CD4-positive, alpha-beta memory T cell (primary cell): ENCODE measurements around the gene CCDC127. TPM values are rescaled to one million over a fixed set of nuclear protein-coding genes. Genes with fewer than 3 reads are reported as not detected.

Experiments
- CTCF ChIA-PET: fragments of 350-600 bp; sonication (Branson Sonifier 250); formaldehyde crosslinking; loops from one replicate; lab custom pipeline; 2021; ENCODE audit warnings: inconsistent platforms; ENCODE audit not compliant: partially characterized antibody; lab: Charles Lee
- POLR2A ChIA-PET: fragments of 350-600 bp; sonication (Branson Sonifier 250); formaldehyde crosslinking; loops from one replicate; lab custom pipeline; 2021; ENCODE audit not compliant: partially characterized antibody; lab: Charles Lee
- DNase-seq, 5 donors: peaks; one replicate each; pipeline versions ENCODE4 v3.0.0 to v3.0.0-alpha.2; 2020 to 2022; ENCODE audit warnings: mixed read lengths in 1 of 5
- H3K27ac ChIP-seq: one replicate; pipeline ENCODE4 v1.7.0; 2013; ENCODE audit warnings: low read depth, low read length
- H3K27me3 ChIP-seq: 2 replicates; pipeline ENCODE4 v1.7.0; 2013; ENCODE audit warnings: mild to moderate bottlenecking, low read length, moderate library complexity; ENCODE audit not compliant: insufficient read depth
- H3K36me3 ChIP-seq: 2 replicates; pipeline ENCODE4 v1.7.0; 2013; ENCODE audit warnings: mild to moderate bottlenecking, low read length, moderate library complexity; ENCODE audit not compliant: insufficient read depth
- H3K4me1 ChIP-seq: 2 replicates; pipeline ENCODE4 v1.7.0; 2013; ENCODE audit warnings: mild to moderate bottlenecking, low read length, moderate library complexity; ENCODE audit not compliant: insufficient read depth
- H3K4me3 ChIP-seq, 2 donors: one replicate each; pipeline ENCODE4 v1.7.0; 2013; ENCODE audit warnings: low read length in 2 of 2, mild to moderate bottlenecking in 1 of 2
- H3K9me3 ChIP-seq, 2 donors: one replicate each; pipeline ENCODE4 v1.7.0; 2013; ENCODE audit warnings: low read length in 2 of 2, control low read depth in 1 of 2; ENCODE audit not compliant: control insufficient read depth in 1 of 2
- H3K27ac Mint-ChIP-seq, 7 donors: one replicate each; pipeline ENCODE4 v1.8.0; 2020 to 2021; ENCODE audit warnings: mixed read lengths in 7 of 7, mild to moderate bottlenecking in 6 of 7, inconsistent platforms in 3 of 7, moderate library complexity in 3 of 7
- H3K27me3 Mint-ChIP-seq, 2 donors: one replicate each; pipeline ENCODE4 v1.8.0; 2020 to 2021; ENCODE audit warnings: mixed read lengths in 2 of 2
- H3K36me3 Mint-ChIP-seq, 2 donors: one replicate each; pipeline ENCODE4 v1.8.0; 2020 to 2021; ENCODE audit warnings: mixed read lengths in 2 of 2, inconsistent platforms in 1 of 2, mild to moderate bottlenecking in 1 of 2
- H3K4me1 Mint-ChIP-seq, 4 donors: one replicate each; pipeline ENCODE4 v1.8.0; 2020 to 2021; ENCODE audit warnings: mixed read lengths in 4 of 4, mild to moderate bottlenecking in 1 of 4
- H3K4me3 Mint-ChIP-seq, 8 donors: one replicate each; pipeline ENCODE4 v1.8.0; 2020 to 2021; ENCODE audit warnings: mixed read lengths in 8 of 8, mild to moderate bottlenecking in 7 of 8, moderate library complexity in 6 of 8, inconsistent platforms in 3 of 8
- H3K9me3 Mint-ChIP-seq, 8 donors: one replicate each; pipeline ENCODE4 v1.8.0; 2020 to 2021; ENCODE audit warnings: mixed read lengths in 8 of 8, mild to moderate bottlenecking in 5 of 8, inconsistent platforms in 3 of 8, moderate library complexity in 1 of 8
- intact Hi-C: fragments of 100-400 bp; cut with micrococcal nuclease; formaldehyde crosslinking; loops from one replicate; pipeline ENCODE4 v1.15.1; 2023
- polyA plus RNA-seq, 2 donors: library from polyadenylated mRNA; unstranded; fragments of 300-500 nt; fragmentation: Illumina TruSeq; gene quantifications; one replicate each; pipeline ENCODE4 v1.2.3, GENCODE V29; 2021
- total RNA-seq, 2 experiments: library from RNA; stranded (reverse); gene quantifications; one replicate each; pipeline ENCODE4 v1.2.3, GENCODE V29; 2021

Gene CCDC127
- total and polyA plus RNA-seq, 4 experiments from 2014 or later = 2.9 to 7.7 (median 5.9) TPM

DNA sequence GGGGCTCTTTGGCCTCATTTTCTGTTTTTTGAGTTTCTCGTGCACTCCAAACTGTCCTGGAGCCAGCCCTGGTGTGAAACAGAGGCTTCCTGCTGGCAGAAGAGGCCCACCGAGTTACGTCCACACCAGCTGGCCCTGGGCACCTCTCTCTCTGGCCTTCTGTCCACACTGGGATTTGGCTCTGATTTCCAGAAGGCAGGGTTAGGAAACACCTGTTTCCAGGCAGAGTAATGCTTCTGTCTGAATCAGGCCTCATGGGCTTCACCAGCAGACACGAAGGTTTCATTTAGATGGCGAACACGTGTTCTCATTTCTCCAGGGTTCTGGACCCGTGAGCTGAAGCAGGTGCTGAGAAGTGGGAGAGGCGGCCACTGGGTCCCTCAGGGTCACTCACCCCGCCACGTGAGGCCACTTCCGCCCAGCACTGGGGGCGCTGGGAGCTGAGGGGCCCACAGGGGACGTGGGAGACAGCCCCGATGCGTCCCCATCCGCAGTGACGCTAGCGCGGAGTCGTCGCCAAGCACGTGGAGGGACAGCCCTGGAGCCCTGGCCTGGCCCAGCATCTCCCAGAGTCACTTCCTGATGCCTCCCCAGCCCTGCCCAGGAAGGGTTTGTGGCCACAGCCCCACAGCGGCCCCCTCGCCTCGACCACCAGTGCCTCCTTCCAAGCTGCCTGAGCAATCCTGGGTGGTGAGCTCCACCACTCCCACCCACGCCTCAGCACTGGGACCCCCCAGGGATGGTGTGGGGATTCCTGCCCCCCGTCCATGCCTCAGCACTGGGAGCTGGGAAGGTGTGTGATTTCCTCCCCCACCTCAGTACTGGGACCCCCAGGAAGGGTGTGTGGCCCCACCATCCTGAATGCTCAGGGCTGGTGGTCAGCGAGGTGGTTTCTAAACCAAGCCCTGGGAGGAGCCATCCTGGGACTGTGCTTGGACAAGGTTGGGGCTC, 31.6 kb downstream of the CCDC127 start:
- Histone ChIP-seq H3K27me3 (peaks cover 6% of the 10 kb centered on the region), H3K36me3 (no peaks in the 10 kb centered on the region), H3K4me3 (no peak overlapping the region), H3K27ac (no peak overlapping the region), H3K9me3 (no peaks in the 10 kb centered on the region), H3K4me1 (peaks cover 10% of the 10 kb centered on the region)
- ChIA-PET POLR2A (no interaction called here), CTCF (no interaction called here)
- Mint-ChIP-seq H3K27me3 (peaks cover 4 to 10% of the 10 kb centered on the region in 2 donors), H3K27ac (no peak overlapping the region), H3K36me3 (no peaks in the 10 kb centered on the region), H3K9me3 (peaks cover 0 to 3% (median 0%) of the 10 kb centered on the region in 8 donors), H3K4me3 (no peak overlapping the region), H3K4me1 (peaks cover 4 to 11% (median 7%) of the 10 kb centered on the region in 4 donors)
- no peak for DNase-seq
- intact Hi-C loops = no loop called here

DNA sequence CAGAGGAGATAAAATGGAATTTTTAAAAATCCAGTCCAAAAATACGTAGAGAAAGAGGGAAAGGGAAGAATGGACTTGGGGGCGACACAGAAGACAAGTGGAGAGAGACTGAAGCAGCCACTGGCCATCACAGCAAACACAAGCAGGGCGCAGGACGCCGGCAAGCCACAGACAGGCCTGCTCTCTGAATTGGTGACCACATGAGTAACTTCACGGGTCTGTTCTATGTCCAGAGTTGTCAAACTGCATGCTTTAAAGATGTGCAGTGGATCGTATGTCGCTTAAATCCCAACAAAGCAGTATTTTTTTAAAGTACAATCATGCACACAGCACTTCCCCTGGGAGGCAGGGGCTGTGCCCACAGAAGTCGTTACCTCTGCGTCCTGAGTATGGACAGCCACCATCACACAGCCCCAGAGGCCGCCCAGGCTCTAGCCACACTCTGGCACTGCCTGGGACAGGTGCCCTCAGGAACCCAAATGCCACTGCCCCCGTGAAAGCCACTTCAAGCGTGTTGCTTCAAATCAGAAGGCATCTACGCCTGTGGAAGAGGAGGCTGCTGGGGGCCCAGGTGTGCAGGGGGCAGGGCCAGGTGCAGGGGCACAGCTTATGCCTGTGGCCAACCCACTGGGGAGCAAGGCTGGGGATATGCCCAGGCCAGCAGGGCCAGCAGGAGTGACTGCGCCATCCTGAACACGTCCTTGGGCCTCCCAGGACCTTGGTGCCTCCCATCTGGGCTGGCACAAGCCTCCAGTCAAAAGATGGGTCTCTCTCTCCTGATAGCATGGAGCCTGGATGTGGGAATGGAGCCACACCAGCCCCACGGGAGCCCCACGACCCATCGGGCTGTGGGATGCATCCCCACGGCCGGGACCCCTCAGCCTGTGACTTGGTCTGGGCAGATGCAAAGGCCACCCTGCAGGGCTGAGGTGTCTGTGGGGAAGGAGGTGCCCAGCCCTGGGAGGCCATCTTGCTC, 32.6 kb downstream of the CCDC127 start:
- Histone ChIP-seq H3K27me3 (peaks cover 4% of the 10 kb centered on the region), H3K36me3 (no peaks in the 10 kb centered on the region), H3K4me3 (no peak overlapping the region), H3K9me3 (no peaks in the 10 kb centered on the region), H3K4me1 (peaks cover 10% of the 10 kb centered on the region), H3K27ac (no peak overlapping the region)
- no peak overlapping the region for H3K27ac Mint-ChIP-seq
- H3K27me3 Mint-ChIP-seq = peaks cover 9% of the 10 kb centered on the region in 2 donors
- H3K4me1 Mint-ChIP-seq = peaks cover 4 to 11% (median 7%) of the 10 kb centered on the region in 4 donors
- ChIA-PET POLR2A (no interaction called here), CTCF (no interaction called here)
- peaks cover 0 to under 1% (median 0%) of the 10 kb centered on the region in 8 donors for H3K9me3 Mint-ChIP-seq
- no peak overlapping the region for H3K4me3 Mint-ChIP-seq
- DNase-seq = no peak
- intact Hi-C loops = no loop called here
- no peaks in the 10 kb centered on the region for H3K36me3 Mint-ChIP-seq

DNA sequence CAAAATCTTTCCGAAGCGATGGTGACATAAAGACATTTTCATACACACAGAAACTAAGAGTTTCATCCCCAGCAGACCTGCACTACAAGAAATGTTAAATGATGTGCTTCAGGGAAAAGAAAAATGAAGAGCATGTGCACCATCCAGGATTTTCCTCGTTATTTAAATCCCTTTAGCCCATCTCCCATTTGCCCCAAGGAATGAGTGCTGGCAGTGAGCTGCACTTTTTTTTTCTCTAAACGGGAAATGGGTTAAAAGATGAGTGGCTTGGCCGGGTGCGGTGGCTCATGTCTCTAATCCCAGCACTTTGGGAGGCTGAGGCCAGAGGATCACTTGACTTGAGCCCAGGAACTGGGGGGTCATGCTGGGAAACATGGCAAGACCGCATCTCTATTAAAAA, 33.5 kb downstream of the CCDC127 start:
- H3K4me3 Mint-ChIP-seq = no peak overlapping the region

DNA sequence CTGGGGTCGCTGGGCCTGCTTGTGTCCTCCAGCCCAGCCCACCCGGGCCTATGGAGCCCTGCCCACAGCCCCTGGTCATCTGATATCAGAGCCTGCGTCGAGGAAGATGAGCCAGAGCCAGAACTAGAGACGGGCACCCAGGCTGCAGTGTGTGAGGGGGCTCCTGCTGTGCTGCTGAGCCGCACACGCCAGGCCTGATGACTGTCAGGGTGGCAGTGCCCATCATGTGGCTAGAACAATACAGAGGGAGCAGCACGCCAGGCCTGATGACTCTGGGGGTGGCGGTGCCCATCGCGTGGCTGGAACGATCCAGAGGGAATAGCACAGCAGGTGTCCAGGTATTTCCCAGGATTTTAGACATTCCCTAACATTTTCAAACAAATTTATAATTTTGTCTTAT, 35.8 kb downstream of the CCDC127 start:
- H3K9me3 ChIP-seq = no peaks in the 10 kb centered on the region
- H3K27ac ChIP-seq = no peak overlapping the region
- intact Hi-C loops = no loop called here
- peaks cover 3% of the 10 kb centered on the region for H3K27me3 ChIP-seq
- Mint-ChIP-seq H3K4me3 (no peak overlapping the region), H3K27me3 (peaks cover 2 to 11% of the 10 kb centered on the region in 2 donors), H3K4me1 (no peaks in the 10 kb centered on the region), H3K36me3 (no peaks in the 10 kb centered on the region), H3K9me3 (no peaks in the 10 kb centered on the region), H3K27ac (no peak overlapping the region)
- H3K4me3 ChIP-seq = no peak overlapping the region
- ChIA-PET CTCF (no interaction called here), POLR2A (no interaction called here)
- H3K4me1 ChIP-seq = no peaks in the 10 kb centered on the region
- DNase-seq = no peak
- no peaks in the 10 kb centered on the region for H3K36me3 ChIP-seq

More for the DNA sequence above, 33.5 kb downstream of the CCDC127 start:
- Histone ChIP-seq H3K36me3 (no peaks in the 10 kb centered on the region), H3K27me3 (peaks cover 3% of the 10 kb centered on the region), H3K4me3 (no peak overlapping the region), H3K27ac (no peak overlapping the region), H3K9me3 (no peaks in the 10 kb centered on the region), H3K4me1 (peaks cover 10% of the 10 kb centered on the region)
- Mint-ChIP-seq H3K27ac (no peak overlapping the region), H3K4me1 (peaks cover 4 to 11% (median 7%) of the 10 kb centered on the region in 4 donors), H3K9me3 (no peaks in the 10 kb centered on the region), H3K27me3 (peaks cover 9 to 13% of the 10 kb centered on the region in 2 donors), H3K36me3 (no peaks in the 10 kb centered on the region)
- no peak for DNase-seq
- ChIA-PET CTCF (no interaction called here), POLR2A (no interaction called here)
- intact Hi-C loops = no loop called here

DNA sequence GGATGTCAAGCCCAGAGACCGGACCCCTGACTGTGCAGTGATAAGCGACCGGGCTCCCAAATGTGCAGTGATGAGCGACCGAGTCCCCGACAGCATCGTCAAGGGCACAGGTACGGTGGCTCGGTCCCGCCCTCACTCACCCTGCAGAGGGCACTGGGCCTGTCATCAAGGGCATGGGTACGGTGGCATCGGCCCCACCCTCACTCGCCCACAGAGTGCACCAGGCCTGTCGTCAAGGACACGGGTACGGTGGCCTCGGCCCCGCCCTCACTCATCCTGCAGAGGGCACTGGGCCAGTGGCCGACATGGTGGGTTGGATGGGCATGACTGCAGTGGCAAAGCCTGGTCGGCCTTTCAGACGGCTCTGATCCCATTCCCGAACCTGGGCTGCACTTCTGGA, 36.4 kb downstream of the CCDC127 start:
- H3K4me3 Mint-ChIP-seq = no peak overlapping the region
- no peaks in the 10 kb centered on the region for H3K36me3 ChIP-seq
- peaks cover 3% of the 10 kb centered on the region for H3K27me3 ChIP-seq
- H3K4me1 ChIP-seq = no peaks in the 10 kb centered on the region
- H3K27me3 Mint-ChIP-seq = peaks cover 2 to 11% of the 10 kb centered on the region in 2 donors
- ChIA-PET CTCF (no interaction called here), POLR2A (no interaction called here)
- intact Hi-C loops = no loop called here
- no peak overlapping the region for H3K27ac ChIP-seq
- no peak overlapping the region for H3K27ac Mint-ChIP-seq
- no peaks in the 10 kb centered on the region for H3K36me3 Mint-ChIP-seq
- H3K9me3 Mint-ChIP-seq = no peaks in the 10 kb centered on the region
- DNase-seq = no peak
- no peaks in the 10 kb centered on the region for H3K4me1 Mint-ChIP-seq
- H3K4me3 ChIP-seq = no peak overlapping the region
- H3K9me3 ChIP-seq = no peaks in the 10 kb centered on the region

DNA sequence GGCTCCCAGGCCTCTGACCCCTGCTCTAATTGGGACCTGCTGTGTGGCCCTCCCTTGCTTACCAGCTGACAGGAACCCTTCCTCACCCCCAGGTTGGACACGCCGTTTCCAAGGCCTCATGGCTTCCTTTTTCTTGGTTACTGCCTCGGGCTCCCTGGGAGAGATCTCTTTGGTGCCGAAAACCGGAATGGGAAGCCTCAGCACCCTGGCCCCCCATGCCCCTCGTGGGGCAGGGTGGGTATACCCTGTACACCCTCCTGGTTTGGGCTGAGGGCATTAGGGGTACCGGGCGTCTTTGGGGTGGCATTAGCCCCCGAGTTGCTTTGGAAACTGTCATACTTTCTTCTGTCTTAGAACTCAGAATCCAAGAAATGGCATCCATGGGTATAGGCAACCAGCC, 36.8 kb downstream of the CCDC127 start:
- Mint-ChIP-seq H3K9me3 (no peaks in the 10 kb centered on the region), H3K36me3 (no peaks in the 10 kb centered on the region), H3K27me3 (peaks cover 2 to 11% of the 10 kb centered on the region in 2 donors), H3K27ac (no peak overlapping the region), H3K4me3 (no peak overlapping the region), H3K4me1 (no peaks in the 10 kb centered on the region)
- no peak overlapping the region for H3K4me3 ChIP-seq
- POLR2A ChIA-PET = no interaction called here
- intact Hi-C loops = no loop called here
- no peaks in the 10 kb centered on the region for H3K4me1 ChIP-seq
- peaks cover 3% of the 10 kb centered on the region for H3K27me3 ChIP-seq
- H3K36me3 ChIP-seq = no peaks in the 10 kb centered on the region
- H3K9me3 ChIP-seq = no peaks in the 10 kb centered on the region
- H3K27ac ChIP-seq = no peak overlapping the region
- CTCF ChIA-PET = interaction anchor here (1.4 kb wide), 1 partner anchor 8 kb away, joined by 6 read pairs; no protein-coding TSS in a partner anchor
- no peak for DNase-seq
